K562 (cell line): ENCODE data around the gene CHST10. TPM values are rescaled to one million over a fixed set of nuclear protein-coding genes. Genes with fewer than 3 reads are reported as not detected.

Experiments used
- ATAC-seq: fragments of 200-7000 bp; cut with Tn5 transposase; 3 replicates; pipeline ENCODE4 v1.9.1; 2020; ENCODE audit warnings: moderate library complexity
- BruUV-seq: library from RNA; stranded (reverse); fragments of 400-500 nt; replicated peaks from 2 replicates; lab custom pipeline; 2021; lab: Mats Ljungman, UMichigan
- CTCF ChIA-PET: fragments of 300-600 bp; formaldehyde crosslinking; extraction: SDS; loops from one replicate; lab custom pipeline; 2021; ENCODE audit warnings: low intra/inter-chr PET ratio; lab: Yijun Ruan, JAX
- POLR2A ChIA-PET: fragments of 300-600, 350-650 bp; sonication (Branson Sonifier 250); formaldehyde crosslinking; extraction: SDS; loops from one replicate; lab custom pipeline; 2021; ENCODE audit warnings: antibody characterized with exemption, inconsistent platforms; lab: Yijun Ruan, JAX
- DNase-seq, 4 experiments: peaks; one replicate each; pipeline versions ENCODE4 v3.0.0 to v3.0.0-alpha.2; 2011 to 2018; ENCODE audit warnings: low spot score in 3 of 4, mixed read lengths in 3 of 4; ENCODE audit errors: extremely low read depth in 1 of 4
- FAIRE-seq: peaks from 2 replicates; lab custom pipeline; 2011; peaks lifted over from hg19 to GRCh38; lab: Jason Lieb, UNC
- H2AFZ ChIP-seq: 2 replicates; pipeline ENCODE4 v1.6.0; 2011; ENCODE audit warnings: low read depth, low read length, control low read depth, inconsistent platforms
- H3K27ac ChIP-seq: fragments of 200-600 bp; 3 replicates; pipeline ENCODE4 v1.8.0; 2011; ENCODE audit warnings: low read depth, mild to moderate bottlenecking, control low read depth, inconsistent platforms, low read length, moderate library complexity, mixed read lengths; ENCODE audit errors: extremely low read depth
- H3K27me3 ChIP-seq, 2 experiments: fragments of 300-600 bp in 1 of 2; 2 replicates in 1 of 2; 3 replicates in 1 of 2; pipeline versions ENCODE4 v1.6.0 to v1.8.0; 2011; ENCODE audit warnings: inconsistent platforms in 2 of 2, low read length in 2 of 2, mild to moderate bottlenecking in 1 of 2, mixed read lengths in 1 of 2, moderate library complexity in 1 of 2; ENCODE audit not compliant: control insufficient read depth in 2 of 2, insufficient read depth in 2 of 2
- H3K36me3 ChIP-seq: fragments of 300-600 bp; 3 replicates; pipeline ENCODE4 v1.8.0; 2011; ENCODE audit warnings: mild to moderate bottlenecking, low read length, inconsistent platforms; ENCODE audit not compliant: control insufficient read depth, insufficient read depth
- H3K4me1 ChIP-seq, 2 experiments: fragments of 200-600 bp in 1 of 2; replicated peaks in 1 of 2; 2 replicates in 1 of 2; 3 replicates in 1 of 2; pipeline versions ENCODE4 v1.5.1 to v1.8.0; 2011; ENCODE audit warnings: inconsistent platforms in 2 of 2, low read length in 2 of 2, mild to moderate bottlenecking in 1 of 2, mixed read lengths in 1 of 2, moderate library complexity in 1 of 2; ENCODE audit not compliant: control insufficient read depth in 2 of 2, insufficient read depth in 2 of 2
- H3K4me2 ChIP-seq: 2 replicates; pipeline ENCODE4 v1.6.1; 2011; ENCODE audit warnings: low read length, control low read depth, inconsistent platforms, mixed read lengths; ENCODE audit not compliant: insufficient read depth
- H3K4me3 ChIP-seq: fragments of 200-600 bp; sonication (generic), shearing (Covaris generic); 2 replicates; pipeline ENCODE4 v1.5.1; 2016; ENCODE audit warnings: control low read depth, inconsistent platforms
- H3K79me2 ChIP-seq: fragments of 200-600 bp; 3 replicates; pipeline ENCODE4 v1.8.0; 2011; ENCODE audit warnings: low read length, inconsistent platforms; ENCODE audit not compliant: control insufficient read depth, insufficient read depth
- H3K9ac ChIP-seq, 2 experiments: 2 replicates each; pipeline versions ENCODE4 v1.6.0 to v1.6.1; 2011; ENCODE audit warnings: low read depth in 2 of 2, low read length in 2 of 2, control low read depth in 1 of 2, inconsistent platforms in 1 of 2, mild to moderate bottlenecking in 1 of 2, mixed read lengths in 1 of 2; ENCODE audit not compliant: insufficient read depth in 1 of 2
- H3K9me1 ChIP-seq: one replicate; pipeline ENCODE4 v1.6.0; 2011; ENCODE audit warnings: inconsistent platforms, mild to moderate bottlenecking, low read length, moderate library complexity; ENCODE audit not compliant: control insufficient read depth, insufficient read depth
- H3K9me3 ChIP-seq: replicated peaks from 2 replicates; pipeline ENCODE4 v1.5.1; 2011; ENCODE audit warnings: low read depth, low read length, inconsistent platforms; ENCODE audit not compliant: control insufficient read depth, insufficient read depth
- H4K20me1 ChIP-seq: replicated peaks from 2 replicates; pipeline ENCODE4 v1.6.1; 2011; ENCODE audit warnings: low read length, inconsistent platforms, mixed read lengths; ENCODE audit not compliant: control insufficient read depth, insufficient read depth
- BHLHE40 ChIP-seq: IDR thresholded peaks from 2 replicates; pipeline ENCODE4 v1.6.1; 2011; ENCODE audit warnings: low read length, improper control_type of control experiment
- CSDE1 ChIP-seq, 2 experiments: fragments of 450-650 bp; IDR thresholded peaks; 2 replicates each; pipeline ENCODE4 v1.6.1; 2016; ENCODE audit warnings: mild to moderate bottlenecking in 1 of 2
- HLTF ChIP-seq: fragments of 450-650 bp; IDR thresholded peaks from 2 replicates; pipeline ENCODE4 v1.6.1; 2016
- SRF ChIP-seq, 2 experiments: fragments of 250-450, 450-650 bp in 1 of 2; sonication (Bioruptor Pico) in 1 of 2; sonication (generic) in 1 of 2; formaldehyde crosslinking; IDR thresholded peaks; 2 replicates each; pipeline versions ENCODE4 v1.5.0 to v1.5.1; 2020 to 2022; ENCODE audit warnings: mild to moderate bottlenecking in 1 of 2, missing genetic modification reagents in 1 of 2
- SRSF3 ChIP-seq: fragments of 200-400 bp; formaldehyde crosslinking; IDR thresholded peaks from 2 replicates; pipeline ENCODE4 v1.6.1; 2016; ENCODE audit warnings: mild to moderate bottlenecking, low read length, moderate library complexity; ENCODE audit not compliant: insufficient read depth
- TCF3 ChIP-seq: sonication (generic); formaldehyde crosslinking; IDR thresholded peaks from 2 replicates; pipeline ENCODE4 v1.4.0; 2020; ENCODE audit warnings: mild to moderate bottlenecking, missing genetic modification reagents
- WGBS: fragments of 100-300 bp; shearing (Covaris generic); methylation state at CpG from one replicate; pipeline ENCODE4 v1.1.6; 2016; ENCODE audit warnings: low coverage, mixed read lengths; ENCODE audit not compliant: insufficient coverage; ENCODE audit errors: missing lambda C conversion rate; 5-methylcytosine and 5-hydroxymethylcytosine counted together
- in situ Hi-C: fragments of 300-500 bp; cut with MboI; formaldehyde crosslinking; loops from 4 replicates; pipeline ENCODE4 v1.15.0; 2018; ENCODE audit warnings: inconsistent platforms, mixed read lengths
- intact Hi-C: fragments of 100-400 bp; cut with micrococcal nuclease; formaldehyde crosslinking; loops from 2 replicates; pipeline ENCODE4 v1.14.2; 2022
- polyA plus RNA-seq, 8 experiments: library from polyadenylated mRNA; depleted of rRNA in 4 of 8; stranded (reverse) in 5 of 8; unstranded in 3 of 8; fragments of >200 nt; fragmentation: Nextera tagmentation in 2 of 8; fragmentation: Illumina TruSeq in 1 of 8; extraction: Ambion mirVana in 2 of 8; extraction: Trizol in 1 of 8; gene quantifications; 2 replicates each; pipeline versions ENCODE4 v1.2.1 to v1.2.3, GENCODE V29; 2011 to 2014; ENCODE audit warnings: inconsistent platforms in 1 of 8, missing spikeins in 1 of 8
- total RNA-seq, 7 experiments: library from RNA; depleted of rRNA in 6 of 7; stranded (reverse); fragments of >200 nt in 6 of 7; fragmentation: Illumina TruSeq in 2 of 7; extraction: Trizol in 2 of 7; gene quantifications; 2 replicates each; pipeline versions ENCODE4 v1.2.1 to v1.2.3, GENCODE V29; 2011 to 2021; ENCODE audit warnings: low replicate concordance in 1 of 7
- TF ChIP-seq, protein P1 (sequence below): sonication (generic); formaldehyde crosslinking; IDR thresholded peaks from 2 replicates; pipeline ENCODE4 v1.8.1; 2023; ENCODE audit warnings: mild to moderate bottlenecking, missing genetic modification reagents
- TF ChIP-seq, protein P2 (sequence below), 2 experiments: fragments of 200-800 bp in 1 of 2; sonication (Bioruptor generic) in 1 of 2; sonication (generic) in 1 of 2; formaldehyde crosslinking in 1 of 2; IDR thresholded peaks in 1 of 2; conservative IDR thresholded peaks in 1 of 2; 2 replicates each; pipeline versions ENCODE4 v1.5.0 to v1.6.1; 2016 to 2020; ENCODE audit warnings: missing compliant biosample characterization in 1 of 2, missing genetic modification characterization in 1 of 2, missing genetic modification reagents in 1 of 2
- TF ChIP-seq, protein P3 (sequence below): fragments of 450-650 bp; formaldehyde crosslinking; IDR thresholded peaks from 2 replicates; pipeline ENCODE4 v1.4.0; 2022; ENCODE audit warnings: missing genetic modification characterization
- TF ChIP-seq, protein P4 (sequence below): fragments of 250-450 bp; sonication (Bioruptor Pico); IDR thresholded peaks from 2 replicates; pipeline ENCODE4 v1.4.0; 2020; ENCODE audit warnings: mild to moderate bottlenecking, moderate library complexity, borderline replicate concordance

Gene CHST10
- total and polyA plus RNA-seq, 9 of the 15 experiments (the other 6 are each of a cell fraction or from before 2014, with no cell fraction given), result 1.3 to 30.9 (median 19.3) TPM

DNA sequence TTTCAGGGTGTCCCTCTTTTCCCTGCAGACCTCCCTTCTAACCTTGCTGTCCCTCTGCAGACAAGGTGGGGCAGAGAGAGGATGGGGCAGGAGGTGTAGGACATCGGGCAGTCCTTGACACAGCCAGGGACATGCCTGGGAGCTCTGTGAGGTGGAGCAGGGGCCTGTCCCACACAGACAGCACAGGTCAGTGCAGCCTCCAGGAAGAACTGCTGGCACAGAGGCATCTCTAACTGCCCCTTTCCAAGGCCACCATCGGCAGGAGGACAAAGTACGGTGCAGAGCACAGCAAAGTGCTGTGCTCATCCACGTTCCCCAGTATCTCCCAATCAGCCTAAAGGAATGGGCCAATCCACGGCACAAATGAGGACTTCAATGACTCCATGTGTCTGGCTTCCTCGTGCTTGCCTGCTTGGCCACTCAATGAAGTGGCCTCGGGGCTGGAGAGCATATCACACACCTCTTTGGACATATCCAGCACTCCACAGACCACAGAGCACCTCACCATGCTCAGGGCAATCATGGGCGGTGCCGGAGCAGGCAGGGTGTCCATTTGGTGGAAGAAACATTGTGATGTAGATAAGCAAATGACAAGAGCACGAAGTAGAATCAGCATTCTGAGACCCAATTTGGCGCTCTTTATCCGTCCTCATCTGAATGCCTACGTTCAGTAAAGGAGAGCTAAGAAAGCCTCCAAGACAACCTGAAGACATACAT is 11.9 kb downstream of the CHST10 start:
- Histone ChIP-seq H3K4me2 (no peak overlapping the region), H3K9ac (no peak overlapping the region), H3K27me3 (no peaks in the 10 kb centered on the region), H3K27ac (no peak overlapping the region), H3K79me2 (0 out of 3 replicates have a peak, but pooled peaks cover 2% of the 10 kb centered on the region), H3K36me3 (peaks cover 62% of the 10 kb centered on the region), H3K9me1 (peaks cover 6% of the 10 kb centered on the region), H4K20me1 (peaks cover 9% of the 10 kb centered on the region; the same call in 1 of the 2 replicates), H3K4me3 (no peak overlapping the region), H3K4me1 (peaks cover 0 to 4% of the 10 kb centered on the region in 2 experiments; a peak in 2 of 5 replicates), H3K9me3 (no peaks in the 10 kb centered on the region), H2AFZ (no peak overlapping the region)
- ChIA-PET POLR2A (interaction anchor here (1.2 kb wide), 1 partner anchor 8 kb away, joined by 5 read pairs; no protein-coding TSS in a partner anchor), CTCF (no interaction called here)
- ATAC-seq, result no peak
- FAIRE-seq, result no peak
- WGBS, result 89% methylated on average over 13 of the region's 13 CpGs
- no TSS peak for BruUV-seq
- in situ Hi-C loops (no loop called here), intact Hi-C loops (no loop called here)
- DNase-seq, result no peak
- TF ChIP-seq SRF (CRISPR knock-in tag; IDR thresholded peaks at IDR 0.05), result no peak
- TF ChIP-seq, protein P1, sequence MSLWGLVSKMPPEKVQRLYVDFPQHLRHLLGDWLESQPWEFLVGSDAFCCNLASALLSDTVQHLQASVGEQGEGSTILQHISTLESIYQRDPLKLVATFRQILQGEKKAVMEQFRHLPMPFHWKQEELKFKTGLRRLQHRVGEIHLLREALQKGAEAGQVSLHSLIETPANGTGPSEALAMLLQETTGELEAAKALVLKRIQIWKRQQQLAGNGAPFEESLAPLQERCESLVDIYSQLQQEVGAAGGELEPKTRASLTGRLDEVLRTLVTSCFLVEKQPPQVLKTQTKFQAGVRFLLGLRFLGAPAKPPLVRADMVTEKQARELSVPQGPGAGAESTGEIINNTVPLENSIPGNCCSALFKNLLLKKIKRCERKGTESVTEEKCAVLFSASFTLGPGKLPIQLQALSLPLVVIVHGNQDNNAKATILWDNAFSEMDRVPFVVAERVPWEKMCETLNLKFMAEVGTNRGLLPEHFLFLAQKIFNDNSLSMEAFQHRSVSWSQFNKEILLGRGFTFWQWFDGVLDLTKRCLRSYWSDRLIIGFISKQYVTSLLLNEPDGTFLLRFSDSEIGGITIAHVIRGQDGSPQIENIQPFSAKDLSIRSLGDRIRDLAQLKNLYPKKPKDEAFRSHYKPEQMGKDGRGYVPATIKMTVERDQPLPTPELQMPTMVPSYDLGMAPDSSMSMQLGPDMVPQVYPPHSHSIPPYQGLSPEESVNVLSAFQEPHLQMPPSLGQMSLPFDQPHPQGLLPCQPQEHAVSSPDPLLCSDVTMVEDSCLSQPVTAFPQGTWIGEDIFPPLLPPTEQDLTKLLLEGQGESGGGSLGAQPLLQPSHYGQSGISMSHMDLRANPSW (CRISPR knock-in tag), result no peak
- TF ChIP-seq, protein P2, sequence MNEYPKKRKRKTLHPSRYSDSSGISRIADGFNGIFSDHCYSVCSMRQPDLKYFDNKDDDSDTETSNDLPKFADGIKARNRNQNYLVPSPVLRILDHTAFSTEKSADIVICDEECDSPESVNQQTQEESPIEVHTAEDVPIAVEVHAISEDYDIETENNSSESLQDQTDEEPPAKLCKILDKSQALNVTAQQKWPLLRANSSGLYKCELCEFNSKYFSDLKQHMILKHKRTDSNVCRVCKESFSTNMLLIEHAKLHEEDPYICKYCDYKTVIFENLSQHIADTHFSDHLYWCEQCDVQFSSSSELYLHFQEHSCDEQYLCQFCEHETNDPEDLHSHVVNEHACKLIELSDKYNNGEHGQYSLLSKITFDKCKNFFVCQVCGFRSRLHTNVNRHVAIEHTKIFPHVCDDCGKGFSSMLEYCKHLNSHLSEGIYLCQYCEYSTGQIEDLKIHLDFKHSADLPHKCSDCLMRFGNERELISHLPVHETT (CRISPR knock-in tag; conservative IDR thresholded peaks at IDR 0.05 in 1 of 2, IDR thresholded peaks at IDR 0.05 in 1 of 2), result no peak
- TF ChIP-seq SRSF3, result no peak
- TF ChIP-seq, protein P3, sequence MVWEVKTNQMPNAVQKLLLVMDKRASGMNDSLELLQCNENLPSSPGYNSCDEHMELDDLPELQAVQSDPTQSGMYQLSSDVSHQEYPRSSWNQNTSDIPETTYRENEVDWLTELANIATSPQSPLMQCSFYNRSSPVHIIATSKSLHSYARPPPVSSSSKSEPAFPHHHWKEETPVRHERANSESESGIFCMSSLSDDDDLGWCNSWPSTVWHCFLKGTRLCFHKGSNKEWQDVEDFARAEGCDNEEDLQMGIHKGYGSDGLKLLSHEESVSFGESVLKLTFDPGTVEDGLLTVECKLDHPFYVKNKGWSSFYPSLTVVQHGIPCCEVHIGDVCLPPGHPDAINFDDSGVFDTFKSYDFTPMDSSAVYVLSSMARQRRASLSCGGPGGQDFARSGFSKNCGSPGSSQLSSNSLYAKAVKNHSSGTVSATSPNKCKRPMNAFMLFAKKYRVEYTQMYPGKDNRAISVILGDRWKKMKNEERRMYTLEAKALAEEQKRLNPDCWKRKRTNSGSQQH, result no peak
- TF ChIP-seq, protein P4, sequence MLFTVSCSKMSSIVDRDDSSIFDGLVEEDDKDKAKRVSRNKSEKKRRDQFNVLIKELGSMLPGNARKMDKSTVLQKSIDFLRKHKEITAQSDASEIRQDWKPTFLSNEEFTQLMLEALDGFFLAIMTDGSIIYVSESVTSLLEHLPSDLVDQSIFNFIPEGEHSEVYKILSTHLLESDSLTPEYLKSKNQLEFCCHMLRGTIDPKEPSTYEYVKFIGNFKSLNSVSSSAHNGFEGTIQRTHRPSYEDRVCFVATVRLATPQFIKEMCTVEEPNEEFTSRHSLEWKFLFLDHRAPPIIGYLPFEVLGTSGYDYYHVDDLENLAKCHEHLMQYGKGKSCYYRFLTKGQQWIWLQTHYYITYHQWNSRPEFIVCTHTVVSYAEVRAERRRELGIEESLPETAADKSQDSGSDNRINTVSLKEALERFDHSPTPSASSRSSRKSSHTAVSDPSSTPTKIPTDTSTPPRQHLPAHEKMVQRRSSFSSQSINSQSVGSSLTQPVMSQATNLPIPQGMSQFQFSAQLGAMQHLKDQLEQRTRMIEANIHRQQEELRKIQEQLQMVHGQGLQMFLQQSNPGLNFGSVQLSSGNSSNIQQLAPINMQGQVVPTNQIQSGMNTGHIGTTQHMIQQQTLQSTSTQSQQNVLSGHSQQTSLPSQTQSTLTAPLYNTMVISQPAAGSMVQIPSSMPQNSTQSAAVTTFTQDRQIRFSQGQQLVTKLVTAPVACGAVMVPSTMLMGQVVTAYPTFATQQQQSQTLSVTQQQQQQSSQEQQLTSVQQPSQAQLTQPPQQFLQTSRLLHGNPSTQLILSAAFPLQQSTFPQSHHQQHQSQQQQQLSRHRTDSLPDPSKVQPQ (CRISPR knock-in tag), result no peak
- no peak for TF ChIP-seq CSDE1 (IDR thresholded peaks at IDR 0.05)
- TF ChIP-seq BHLHE40, result no peak
- no peak for TF ChIP-seq HLTF
- TF ChIP-seq TCF3 (CRISPR knock-in tag), result no peak
